AG08395 (cell line): ENCODE measurements around the gene PPP5C.
"Not testable (repeated sequence)": the region's sequence is repeated elsewhere in the genome, so short reads cannot be mapped to it uniquely, and the experiment has no call there.

Experiments
- DNase-seq: peaks from one replicate; pipeline ENCODE4 v3.0.0; 2012; ENCODE audit warnings: mixed read lengths, low spot score

Gene PPP5C

DNA sequence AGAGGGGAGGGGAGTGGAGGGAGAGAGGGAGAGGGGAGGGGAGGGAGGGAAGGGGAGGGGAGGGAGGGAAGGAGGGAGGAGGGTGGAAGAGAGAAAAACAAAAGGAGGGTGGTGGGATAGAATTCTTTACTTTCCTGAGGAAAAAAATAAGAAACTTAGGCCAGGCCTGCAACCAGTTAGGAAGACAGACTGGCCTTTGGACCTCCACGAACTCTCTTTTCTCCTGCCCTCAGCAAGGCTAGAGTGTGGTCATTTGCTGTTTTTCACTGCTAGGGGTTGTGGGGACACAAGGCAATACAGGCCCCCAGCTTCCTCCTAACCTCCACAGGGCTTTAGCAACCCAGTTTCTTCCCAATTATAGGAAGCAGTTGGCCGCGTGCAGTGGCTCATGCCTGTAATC, 62.3 kb downstream of the PPP5C start:
- no peak for DNase-seq

DNA sequence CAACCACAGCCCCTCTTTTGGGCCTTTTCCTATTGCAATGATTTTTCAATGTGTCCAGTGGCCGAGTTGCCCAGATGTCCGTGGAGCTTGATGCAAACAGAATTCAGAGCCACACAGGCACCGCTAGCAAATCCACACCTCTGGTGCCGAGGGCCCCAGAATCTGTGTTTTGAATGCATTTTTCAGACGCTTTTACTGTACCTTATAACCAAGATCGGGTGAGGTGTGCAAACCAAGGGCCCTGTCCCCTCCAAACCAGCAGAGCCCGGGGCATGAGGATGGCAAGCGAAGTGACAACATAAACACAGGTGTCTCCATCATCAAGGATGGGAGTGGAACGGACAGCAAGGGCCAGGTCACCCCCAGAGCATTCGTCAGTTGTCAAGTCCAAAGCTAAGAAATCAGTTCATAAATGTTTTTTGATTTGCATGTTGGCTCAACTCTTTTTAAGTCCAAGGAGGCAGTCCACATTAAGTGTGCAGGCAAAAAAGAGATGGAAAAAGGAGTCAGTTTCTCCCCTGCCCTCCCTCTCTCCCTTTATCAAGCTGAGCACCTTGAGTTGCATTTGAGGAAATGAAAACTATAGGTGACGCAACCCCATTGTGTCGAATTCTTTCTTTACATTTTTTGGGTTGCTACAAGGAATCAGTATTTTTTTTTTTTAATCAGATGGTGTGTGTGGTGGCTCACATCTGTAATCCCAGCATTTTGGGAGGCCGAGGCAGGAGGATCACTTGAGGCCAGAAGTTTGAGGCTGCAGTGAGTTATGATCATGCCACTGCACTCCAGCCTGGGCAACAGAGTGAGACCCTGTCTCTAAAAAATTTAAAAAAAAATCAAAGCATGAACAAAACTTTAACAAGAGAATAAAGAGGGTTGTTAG, 63.6 kb downstream of the PPP5C start:
- no peak for DNase-seq

DNA sequence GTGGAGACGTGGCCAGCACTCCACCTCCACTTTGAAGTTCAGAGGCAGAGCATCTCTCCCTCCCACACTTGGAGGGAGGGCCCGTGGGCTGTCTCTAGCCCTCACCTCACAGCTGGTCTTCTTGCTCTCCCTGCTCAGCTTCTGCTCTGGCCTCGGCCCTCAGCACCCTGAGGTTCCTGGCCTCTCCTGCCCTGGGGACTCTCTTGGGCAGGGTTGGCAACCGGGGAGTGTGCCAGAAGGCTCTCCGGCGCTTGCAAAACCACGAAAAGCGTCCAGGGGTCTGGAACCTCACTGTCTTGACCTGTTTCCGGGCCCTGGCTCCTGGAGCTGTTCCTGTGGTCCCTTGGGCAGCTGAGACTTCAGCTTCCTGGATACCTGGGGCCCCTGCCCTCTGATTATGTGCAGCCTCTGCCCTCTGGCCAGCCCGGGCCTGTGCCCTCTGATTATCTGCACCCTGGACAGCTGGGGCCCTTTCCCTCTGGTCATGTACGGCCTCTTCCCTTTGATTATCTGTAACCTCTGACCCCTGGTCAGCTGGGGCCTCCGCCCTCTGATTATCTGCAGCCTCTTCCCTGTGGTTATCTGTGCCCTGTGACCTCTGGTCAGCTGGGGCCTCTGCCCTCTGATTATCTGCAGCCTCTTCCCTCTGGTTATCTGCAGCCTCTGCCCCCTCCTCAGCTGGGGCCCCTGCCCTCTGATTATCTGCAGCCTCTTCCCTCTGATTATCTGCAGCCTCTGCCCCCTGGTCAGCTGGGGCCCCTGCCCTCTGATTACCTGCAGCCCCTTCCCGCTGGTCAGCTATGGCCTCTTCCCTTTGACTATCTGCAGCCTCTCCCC, 64.4 kb downstream of the PPP5C start:
- DNase-seq: no peak

DNA sequence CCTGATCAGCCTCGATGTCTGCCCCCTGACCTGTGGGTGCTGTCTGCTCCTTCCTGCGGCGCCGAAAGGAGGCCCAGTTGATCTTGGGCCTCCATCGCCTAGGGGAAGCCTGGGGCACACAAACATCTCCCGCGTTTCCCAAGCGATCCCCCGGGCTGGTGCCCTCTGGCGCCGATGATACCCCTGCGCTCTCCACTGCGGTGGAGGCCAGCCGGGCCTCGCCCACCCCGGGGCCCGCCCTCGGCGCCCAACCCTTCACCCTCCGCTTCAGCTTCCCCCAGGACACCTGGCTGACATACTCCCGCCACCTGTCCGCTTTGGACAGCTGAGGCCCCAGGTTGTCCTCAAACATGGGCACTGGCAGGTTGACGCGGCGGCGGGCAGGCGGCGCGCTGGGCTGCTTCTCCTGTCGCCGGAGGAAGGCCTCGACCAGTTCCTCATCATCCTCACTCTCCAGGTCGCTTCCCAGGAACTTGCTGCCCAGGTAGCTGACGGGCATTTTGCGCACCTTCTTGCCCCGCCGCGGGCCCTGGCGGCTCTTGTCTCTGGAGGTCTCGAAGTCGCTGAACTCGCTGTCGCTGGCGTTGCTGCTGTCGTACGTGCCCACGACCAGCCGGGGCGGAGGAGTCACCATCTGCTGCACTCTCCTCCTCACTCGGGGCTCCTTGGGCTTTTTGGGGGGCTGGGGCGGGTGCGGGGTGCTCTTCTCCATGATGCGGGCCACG, 65.2 kb downstream of the PPP5C start:
- DNase-seq: no peak

DNA sequence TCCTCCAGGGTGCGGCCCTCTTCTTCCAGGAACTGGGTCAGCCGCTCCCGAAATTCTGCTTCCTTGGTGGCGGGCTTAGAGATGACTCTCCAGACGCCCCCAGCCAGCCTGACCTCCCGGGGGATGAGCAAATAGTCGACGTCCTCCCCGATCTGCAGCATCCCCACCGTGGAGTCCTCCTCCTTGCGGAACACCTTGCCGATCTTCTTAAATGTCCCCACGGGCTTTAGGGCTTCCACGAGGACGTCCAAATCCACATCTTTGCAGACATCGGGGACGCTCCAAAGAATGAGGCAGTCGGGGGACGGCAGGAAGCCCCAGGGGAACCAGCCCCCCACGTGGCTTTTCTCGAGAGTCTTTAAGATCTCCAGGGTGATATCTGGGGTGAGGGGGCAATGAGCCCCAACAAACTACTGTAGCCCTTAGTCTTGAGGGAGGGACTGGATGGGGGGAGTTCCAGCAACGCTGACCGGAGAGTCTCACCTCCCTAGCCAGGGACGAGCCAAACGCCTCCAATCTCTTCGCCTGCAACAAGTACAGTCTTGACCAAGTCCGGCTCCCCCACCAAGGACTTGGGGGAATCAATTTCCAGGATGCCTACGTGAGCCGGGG, 65.9 kb downstream of the PPP5C start:
- DNase-seq: no peak

DNA sequence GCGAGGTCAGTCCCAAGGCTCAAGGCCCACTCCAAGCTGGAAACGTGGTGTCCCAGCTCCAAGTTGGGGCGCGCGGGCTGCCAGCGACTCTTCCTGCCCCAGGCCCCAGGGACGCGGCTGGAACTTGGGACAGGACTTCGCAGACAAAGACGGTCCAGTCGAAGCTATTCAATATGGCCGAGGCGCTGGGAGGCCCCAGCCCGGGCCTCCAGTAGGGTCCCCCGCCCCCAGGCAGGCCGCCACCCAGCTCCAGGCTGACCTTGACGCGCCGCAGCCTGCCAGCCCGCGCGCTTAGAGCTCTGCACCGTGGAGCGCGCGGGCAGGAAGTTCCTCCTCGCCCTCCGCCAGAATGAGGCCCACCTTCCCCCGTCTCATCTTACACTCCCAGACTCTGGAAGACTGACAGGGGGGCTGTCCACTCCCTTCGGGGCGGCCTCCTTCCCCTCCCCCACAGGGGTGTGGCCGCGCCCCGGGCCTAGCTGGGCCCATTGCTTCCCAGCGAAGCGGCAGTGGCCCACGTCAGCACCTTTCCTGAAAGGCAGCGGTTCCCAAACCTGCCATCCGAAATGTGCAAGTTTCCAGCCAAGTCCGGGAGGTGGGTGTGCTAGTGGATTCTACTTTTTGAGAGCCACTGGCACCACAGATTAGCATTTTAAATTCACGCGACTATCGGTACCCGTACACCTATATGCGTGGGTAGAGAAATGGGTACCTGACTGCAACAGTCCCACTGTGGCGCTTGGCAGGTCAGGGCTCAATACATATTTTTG, 66.6 kb downstream of the PPP5C start, which contains the start of gene CCDC8:
Gene CCDC8, minus strand, starts transcription at position 303 of the 770 bp plus-strand sequence. CDS start 754 bp downstream, outside the sequence.
- DNase-seq: peak; percentile 84

DNA sequence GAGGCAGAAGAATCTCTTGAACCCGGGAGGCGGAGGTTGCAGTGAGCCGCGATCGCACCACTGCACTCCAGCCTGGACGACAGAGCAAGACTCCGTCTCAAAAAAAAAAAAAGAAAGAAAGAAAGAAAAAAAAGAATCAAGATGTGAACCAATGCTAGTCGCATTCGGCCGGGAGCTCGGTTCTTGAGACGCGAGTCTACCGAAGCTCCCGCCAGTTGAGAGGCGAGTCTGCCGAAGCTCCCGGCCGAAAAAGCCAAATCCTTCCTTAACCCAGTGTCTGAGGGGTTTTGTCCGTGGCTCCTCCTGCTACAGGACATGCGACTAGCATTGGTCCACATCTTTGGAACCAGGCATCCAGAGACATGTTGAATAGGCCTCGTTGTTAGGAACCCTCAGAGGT, 68.0 kb downstream of the PPP5C start:
- DNase-seq: not testable (repeated sequence)

DNA sequence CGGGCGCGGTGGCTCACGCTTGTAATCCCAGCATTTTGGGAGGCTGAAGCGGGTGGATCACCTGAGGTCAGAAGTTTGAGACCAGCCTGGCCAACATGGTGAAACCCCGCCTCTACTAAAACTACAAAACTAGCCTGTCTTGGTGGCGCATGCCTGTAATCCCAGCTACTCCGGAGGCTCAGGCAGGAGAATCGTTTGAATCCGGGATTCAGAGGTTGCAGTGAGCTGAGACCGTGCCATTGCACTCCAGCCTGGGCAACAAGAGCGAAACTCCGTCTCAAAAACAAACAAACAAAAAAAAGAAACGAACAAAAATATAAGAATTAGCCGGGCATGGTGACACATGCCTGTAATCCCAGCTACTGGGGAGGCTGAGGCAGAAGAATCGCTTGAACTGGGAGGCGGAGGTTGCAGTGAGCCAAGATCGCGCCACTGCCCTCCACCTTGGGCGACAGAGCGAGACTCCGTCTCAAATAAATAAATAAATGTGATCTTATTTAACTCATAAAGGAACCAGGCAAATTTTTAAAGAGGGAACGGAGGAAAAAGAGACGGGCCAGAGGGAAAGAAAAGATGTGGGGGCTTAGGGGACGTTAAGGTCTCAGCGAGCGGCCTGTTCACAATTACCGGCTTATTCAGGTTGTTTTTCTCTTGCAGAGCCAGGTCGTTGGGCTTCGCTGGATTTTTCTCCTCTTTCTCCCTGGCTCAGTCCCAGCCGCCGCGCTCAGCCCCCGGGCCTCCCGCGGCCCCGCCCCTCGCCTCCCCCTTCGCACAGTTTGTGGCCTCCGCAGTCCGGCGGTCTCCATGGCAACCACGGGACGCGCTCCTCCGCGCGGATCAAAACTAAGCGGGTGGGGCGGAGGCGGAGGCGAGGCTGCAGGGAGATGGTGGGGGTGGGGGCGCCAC, 69.2 kb downstream of the PPP5C start:
- DNase-seq: peak; percentile 92

DNA sequence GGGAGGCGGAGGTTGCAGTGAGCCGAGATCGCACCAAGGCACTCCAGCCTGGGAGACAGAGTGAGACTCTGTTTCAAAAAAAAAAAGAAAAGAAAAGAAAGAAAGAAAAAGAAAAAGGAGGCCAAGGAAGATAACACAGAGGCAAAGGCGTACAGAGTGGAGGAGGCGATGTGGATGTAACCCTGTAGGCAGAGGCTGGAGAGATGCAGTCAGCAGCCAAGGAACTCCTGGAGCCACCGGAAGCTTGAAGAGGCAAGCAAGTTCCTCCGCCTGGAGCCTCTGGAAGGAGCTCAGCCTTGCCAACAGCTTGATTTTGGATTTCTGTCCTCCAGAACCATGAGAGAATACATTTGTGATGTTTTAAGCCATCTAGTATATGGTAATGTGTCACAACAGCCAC, 73.2 kb downstream of the PPP5C start:
- DNase-seq: no peak

DNA sequence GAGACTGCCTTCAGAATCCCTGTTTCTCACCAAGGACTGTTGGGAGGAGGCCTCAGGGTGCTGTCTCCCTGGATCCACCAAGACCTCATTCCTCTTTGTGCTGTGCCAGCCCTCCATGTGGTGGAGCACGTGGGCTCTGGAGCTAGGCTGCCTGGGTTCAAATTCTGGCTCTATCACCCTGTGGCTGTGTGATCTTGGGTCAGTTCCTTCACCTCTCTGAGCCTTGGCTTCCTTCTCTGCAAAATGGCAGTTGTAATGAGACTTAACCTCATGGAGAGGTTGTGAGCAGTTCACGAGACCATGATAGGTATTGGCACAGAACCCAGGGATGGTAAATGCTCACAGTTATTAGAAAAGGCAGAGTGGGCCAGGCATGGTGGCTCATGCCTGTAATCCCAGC, 75.5 kb downstream of the PPP5C start:
- no peak for DNase-seq

DNA sequence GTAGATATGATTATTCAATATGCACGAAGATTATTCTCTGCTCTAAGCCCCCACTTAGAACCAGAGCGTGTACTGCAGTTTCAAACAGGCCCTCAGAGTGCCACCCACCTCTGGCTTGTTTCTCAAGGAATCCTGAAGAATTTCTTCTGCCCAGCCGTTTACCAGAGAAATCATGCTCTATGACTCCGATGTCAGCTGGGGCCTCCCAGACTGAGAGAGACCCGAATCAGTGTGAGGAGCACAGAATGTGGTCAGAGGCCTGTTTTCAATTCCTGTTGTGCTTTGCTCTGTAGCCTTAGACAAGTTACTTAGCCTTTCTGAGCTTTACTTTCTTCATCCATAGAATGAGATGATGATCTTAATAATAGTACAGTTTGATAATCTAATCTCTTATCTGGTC, 76.3 kb downstream of the PPP5C start:
- no peak for DNase-seq

DNA sequence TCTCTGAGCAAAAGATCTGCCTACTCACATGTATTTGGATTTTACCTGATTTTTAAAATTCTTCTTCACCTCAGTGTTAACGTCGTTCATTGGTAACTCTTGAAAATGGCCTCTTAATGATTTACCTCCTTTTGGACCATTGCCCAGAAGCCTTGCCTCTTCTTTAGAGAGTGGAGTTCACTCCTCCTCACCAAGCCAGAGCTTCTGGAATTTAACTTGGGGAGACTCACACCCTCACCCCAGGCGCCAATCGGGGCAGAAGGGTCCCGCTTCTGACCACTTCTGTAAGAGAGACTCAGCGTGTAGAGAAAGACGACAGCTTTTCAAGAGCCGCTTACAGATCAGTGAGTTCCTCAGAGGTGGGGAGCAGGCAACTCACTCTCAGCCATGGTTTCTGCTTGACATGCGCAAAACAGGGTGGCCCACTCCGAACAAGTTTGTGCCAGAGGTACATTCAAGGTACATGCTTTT, 79.2 kb downstream of the PPP5C start:
- DNase-seq: no peak

DNA sequence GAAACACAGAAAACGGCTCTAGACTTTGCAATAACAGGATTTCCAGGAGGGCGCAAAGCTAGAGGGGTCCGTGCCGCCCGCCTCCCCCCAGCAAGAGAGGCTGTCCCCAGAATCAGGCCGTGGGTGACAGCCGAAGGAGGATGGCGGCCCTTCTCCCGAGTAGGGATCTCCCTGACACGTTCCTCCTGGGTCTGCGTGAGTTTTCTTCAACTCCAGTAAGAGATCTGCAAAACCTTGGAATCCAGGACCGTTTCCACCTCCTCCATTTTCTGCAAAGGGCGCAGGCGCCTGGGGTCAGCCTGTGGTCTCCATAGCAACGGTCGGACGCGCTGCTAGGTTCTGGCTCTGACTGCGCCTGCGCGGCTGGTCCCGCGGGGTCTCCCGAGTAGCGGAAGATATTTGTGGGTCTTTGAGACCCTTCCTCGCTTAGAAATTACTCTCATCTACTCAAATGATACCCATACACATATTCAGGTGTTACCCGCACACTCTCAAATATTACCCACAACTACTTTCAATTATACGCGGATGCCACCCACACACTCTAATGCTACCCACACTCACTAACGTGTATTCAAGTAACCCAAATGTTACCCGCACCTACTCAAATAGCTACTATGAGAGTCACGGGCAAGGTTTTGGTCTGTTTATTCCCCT, 79.7 kb downstream of the PPP5C start:
- DNase-seq: peak; percentile 98

DNA sequence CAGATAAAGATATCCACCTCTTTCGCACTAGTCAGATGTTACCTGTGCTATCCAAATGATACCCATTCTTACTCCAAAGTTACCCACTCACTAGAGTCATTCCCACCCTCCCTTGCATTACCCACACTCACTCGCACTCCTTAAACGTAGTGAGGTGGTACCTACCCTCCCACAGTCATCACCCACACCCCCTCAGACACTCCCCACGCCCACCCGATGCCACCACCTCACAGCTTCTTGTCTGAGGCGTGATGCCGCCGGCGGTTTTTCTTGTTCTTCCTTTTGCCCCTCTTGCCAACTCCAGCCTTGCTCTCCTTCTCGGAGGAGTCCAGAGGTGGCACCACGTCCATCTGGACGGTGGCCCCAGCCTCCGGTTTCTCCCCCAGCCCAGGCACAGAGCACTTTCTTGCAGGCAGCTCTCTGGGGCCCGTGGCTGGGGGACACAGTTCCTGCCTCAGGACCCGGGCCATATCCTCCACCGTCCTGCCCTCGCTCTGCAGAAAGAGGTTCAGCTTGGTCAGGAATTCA, 80.7 kb downstream of the PPP5C start:
- DNase-seq: no peak

DNA sequence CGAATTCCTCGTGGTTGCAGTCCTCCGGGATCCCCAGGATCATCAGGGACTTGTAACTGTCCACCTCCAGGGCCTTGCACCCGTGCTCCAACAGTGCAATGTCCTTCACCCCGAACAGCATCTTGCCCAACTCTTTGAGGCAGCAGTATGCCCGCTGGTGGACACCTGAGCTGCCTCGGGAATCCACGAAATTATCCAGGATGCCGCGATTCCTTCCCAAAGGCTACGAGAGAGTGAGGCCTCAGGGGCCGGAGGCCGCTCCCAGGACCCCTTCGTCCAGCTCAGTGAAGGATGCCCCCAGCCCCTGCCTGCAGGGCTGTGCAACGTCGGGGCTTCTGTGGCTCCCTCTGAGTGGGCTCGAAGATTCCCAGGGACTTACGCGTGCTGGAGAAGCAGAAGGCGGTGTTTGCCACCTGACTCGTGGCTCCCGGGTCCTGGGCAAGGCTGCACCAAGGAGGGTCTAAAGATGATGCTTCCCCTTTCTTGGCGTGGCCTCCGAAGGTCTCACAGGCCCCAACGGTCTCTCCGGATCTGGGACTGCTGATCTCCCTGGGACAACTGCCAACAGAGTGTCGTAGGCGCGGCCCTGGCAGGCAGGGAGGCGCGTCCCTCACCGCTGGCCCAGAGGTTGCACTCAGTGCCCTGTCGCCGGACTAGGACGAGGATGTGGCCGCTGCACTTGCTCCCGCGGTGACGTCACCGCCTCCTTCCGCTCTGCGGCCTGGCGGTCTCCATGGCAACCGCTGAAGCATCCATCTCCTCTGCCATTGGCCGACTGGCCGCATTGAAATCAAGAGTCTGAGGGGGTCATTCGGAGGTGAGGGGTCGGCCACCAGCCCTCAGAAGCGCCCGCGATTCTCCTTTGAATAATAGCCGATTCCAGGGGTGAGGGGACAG, 81.6 kb downstream of the PPP5C start, which contains the start of gene PNMA8C:
Gene PNMA8C, minus strand, starts transcription at position 698 of the 897 bp plus-strand sequence. Its CDS starts 577 bp downstream, at position 121.
- DNase-seq: peak; percentile 58

DNA sequence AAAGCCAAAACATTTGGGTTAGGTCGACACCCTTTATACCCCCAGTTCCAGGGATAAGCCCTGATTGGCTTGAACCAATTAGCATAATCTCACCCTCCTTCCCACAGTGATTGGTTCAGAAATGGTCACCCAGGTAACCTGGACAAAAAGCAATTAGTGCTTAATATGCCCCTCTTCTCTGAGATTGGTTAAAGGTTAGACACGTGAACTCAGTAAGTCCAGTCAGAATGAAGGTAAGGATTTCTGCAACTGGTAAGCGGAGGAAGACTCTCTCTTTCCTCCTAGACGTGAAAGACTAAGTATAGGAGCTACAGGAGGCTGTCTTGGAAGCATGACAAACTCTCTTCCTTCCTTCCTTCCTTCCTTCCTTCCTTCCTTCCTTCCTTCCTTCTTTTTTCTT, 83.1 kb downstream of the PPP5C start:
- no peak for DNase-seq

DNA sequence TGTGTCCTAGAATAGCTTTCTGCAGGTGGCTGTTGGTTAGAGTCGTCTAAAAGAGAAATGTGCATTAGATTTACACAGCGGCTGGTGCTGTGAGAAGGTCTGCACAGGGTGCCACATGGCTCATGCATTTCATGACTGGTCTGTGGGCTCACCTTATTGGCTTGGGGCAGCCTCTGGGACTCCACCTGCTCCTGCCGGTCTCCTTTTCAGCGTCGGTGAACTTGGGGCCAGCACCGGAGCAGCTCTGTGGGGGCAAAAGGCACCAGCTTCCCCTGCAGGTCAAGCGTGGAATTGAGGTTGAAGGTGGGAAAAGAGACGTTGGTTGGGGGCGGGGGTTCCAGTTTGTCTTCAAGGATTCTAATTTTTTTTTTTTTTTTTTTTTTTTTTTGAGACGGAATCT, 84.9 kb downstream of the PPP5C start:
- no peak for DNase-seq

DNA sequence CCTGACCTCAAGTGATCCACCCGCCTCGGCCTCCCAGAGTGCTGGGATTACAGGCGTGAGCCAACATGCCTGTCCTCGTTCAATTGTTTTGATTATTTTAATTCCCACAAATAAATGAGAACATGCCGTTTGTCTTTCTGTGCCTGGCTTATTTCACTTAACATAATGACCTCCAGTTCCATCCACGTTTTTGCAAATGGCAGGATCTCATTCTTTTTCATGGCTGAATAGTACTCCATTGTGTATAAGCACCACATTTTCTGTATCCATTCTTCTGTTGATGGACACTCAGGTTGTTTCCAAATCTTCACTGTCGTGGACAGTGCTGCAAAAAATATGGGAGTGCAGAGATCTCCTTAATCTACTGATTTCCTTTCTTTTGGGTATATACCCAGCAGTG, 86.6 kb downstream of the PPP5C start:
- DNase-seq: not testable (repeated sequence)
